ENCODE results near the gene FADS1. TPM values are rescaled to one million over a fixed set of nuclear protein-coding genes. Genes with fewer than 3 reads are reported as not detected.

FADS1 gene
- total RNA-seq, 1 donor from 2014 or later, result 74.6 TPM

- Mint-ChIP-seq H3K27ac (ENCODE audit: unreplicated experiment) (no peak overlapping the region), H3K9me3 (ENCODE audit: unreplicated experiment) (no peaks in the 10 kb centered on the region), H3K4me1 (ENCODE audit: low read depth, unreplicated experiment) (no peaks in the 10 kb centered on the region), H3K36me3 (ENCODE audit: low read depth, unreplicated experiment) (peaks cover 35% of the 10 kb centered on the region), H3K27me3 (ENCODE audit: low read depth, unreplicated experiment) (no peaks in the 10 kb centered on the region), H3K4me3 (ENCODE audit: unreplicated experiment) (no peak overlapping the region)
- H3K4me1 ChIP-seq (ENCODE audit: insufficient read depth, low read length), result no peaks in the 10 kb centered on the region
- DNase-seq (ENCODE audit: low read depth) (no peak), FAIRE-seq (no peak)
- no peaks in the 10 kb centered on the region for H3K27me3 ChIP-seq (ENCODE audit: insufficient read depth, low read length)
- H3K79me2 ChIP-seq (ENCODE audit: insufficient read depth, low read length), result peaks cover 5% of the 10 kb centered on the region
- H2AFZ ChIP-seq (ENCODE audit: low read depth, low read length), result no peak overlapping the region
- peaks cover 39% of the 10 kb centered on the region for H3K36me3 ChIP-seq (ENCODE audit: insufficient read depth, low read length)
- no peak for TF ChIP-seq EZH2 (IDR thresholded peaks at IDR 0.05; ENCODE audit: insufficient read depth, low read length)
- no peak overlapping the region for H3K4me3 ChIP-seq (ENCODE audit: insufficient read depth, low read depth, low read length)
- H3K27ac ChIP-seq (ENCODE audit: low read depth, low read length), result no peak overlapping the region
- H3K9me3 ChIP-seq (ENCODE audit: insufficient read depth, low read depth, low read length), result no peaks in the 10 kb centered on the region
- H3K4me2 ChIP-seq (ENCODE audit: low read length), result no peak overlapping the region
- H3K9ac ChIP-seq (ENCODE audit: low read length), result no peak overlapping the region
- peaks cover 60% of the 10 kb centered on the region for H4K20me1 ChIP-seq (ENCODE audit: insufficient read depth, low read length)
Measured at GRCh38 chr11:61841636-61842527, 25.1 kb upstream of the FADS1 start.

- H3K36me3 Mint-ChIP-seq (ENCODE audit: low read depth, unreplicated experiment), result peaks cover 37% of the 10 kb centered on the region
- no peak overlapping the region for H3K4me3 Mint-ChIP-seq (ENCODE audit: unreplicated experiment)
- H3K4me1 Mint-ChIP-seq (ENCODE audit: low read depth, unreplicated experiment), result no peaks in the 10 kb centered on the region
Measured at GRCh38 chr11:61840371-61840770, 23.6 kb upstream of the FADS1 start.

GRCh38 chr11:61839742-61840141, 22.9 kb upstream of the FADS1 start:
- H3K4me1 ChIP-seq (ENCODE audit: insufficient read depth, low read length), result peaks cover 5% of the 10 kb centered on the region
- no peak overlapping the region for H3K27ac Mint-ChIP-seq (ENCODE audit: unreplicated experiment)
- H3K27me3 ChIP-seq (ENCODE audit: insufficient read depth, low read length), result no peaks in the 10 kb centered on the region
- peaks cover 72% of the 10 kb centered on the region for H4K20me1 ChIP-seq (ENCODE audit: insufficient read depth, low read length)
- DNase-seq (ENCODE audit: low read depth) (no peak), FAIRE-seq (no peak)
- no peaks in the 10 kb centered on the region for H3K27me3 Mint-ChIP-seq (ENCODE audit: low read depth, unreplicated experiment)
- no peak overlapping the region for H3K4me3 ChIP-seq (ENCODE audit: insufficient read depth, low read depth, low read length)
- no peak overlapping the region for H3K9ac ChIP-seq (ENCODE audit: low read length)
- no peak overlapping the region for H2AFZ ChIP-seq (ENCODE audit: low read depth, low read length)
- H3K36me3 ChIP-seq (ENCODE audit: insufficient read depth, low read length), result peaks cover 36% of the 10 kb centered on the region
- no peak overlapping the region for H3K4me3 Mint-ChIP-seq (ENCODE audit: unreplicated experiment)
- no peak overlapping the region for H3K27ac ChIP-seq (ENCODE audit: low read depth, low read length)
- H3K4me2 ChIP-seq (ENCODE audit: low read length), result no peak overlapping the region
- H3K9me3 Mint-ChIP-seq (ENCODE audit: unreplicated experiment), result peaks cover 2% of the 10 kb centered on the region
- TF ChIP-seq CTCF (IDR thresholded peaks at IDR 0.05; ENCODE audit: insufficient read depth, low read depth, low read length), result no peak
- H3K36me3 Mint-ChIP-seq (ENCODE audit: low read depth, unreplicated experiment), result peaks cover 37% of the 10 kb centered on the region
- H3K79me2 ChIP-seq (ENCODE audit: insufficient read depth, low read length), result peaks cover 26% of the 10 kb centered on the region
- H3K9me3 ChIP-seq (ENCODE audit: insufficient read depth, low read depth, low read length), result no peaks in the 10 kb centered on the region
- no peaks in the 10 kb centered on the region for H3K4me1 Mint-ChIP-seq (ENCODE audit: low read depth, unreplicated experiment)

More at GRCh38 chr11:61840371-61840770, 23.6 kb upstream of the FADS1 start:
- DNase-seq (ENCODE audit: low read depth), result no peak
- peaks cover 69% of the 10 kb centered on the region for H4K20me1 ChIP-seq (ENCODE audit: insufficient read depth, low read length)
- H3K79me2 ChIP-seq (ENCODE audit: insufficient read depth, low read length), result peaks cover 20% of the 10 kb centered on the region
- no peaks in the 10 kb centered on the region for H3K27me3 Mint-ChIP-seq (ENCODE audit: low read depth, unreplicated experiment)
- peaks cover 36% of the 10 kb centered on the region for H3K36me3 ChIP-seq (ENCODE audit: insufficient read depth, low read length)
- H3K9me3 Mint-ChIP-seq (ENCODE audit: unreplicated experiment), result peaks cover 2% of the 10 kb centered on the region
- no peaks in the 10 kb centered on the region for H3K9me3 ChIP-seq (ENCODE audit: insufficient read depth, low read depth, low read length)
- H3K4me1 ChIP-seq (ENCODE audit: insufficient read depth, low read length), result no peaks in the 10 kb centered on the region
- TF ChIP-seq CTCF (IDR thresholded peaks at IDR 0.05; ENCODE audit: insufficient read depth, low read depth, low read length) (no peak), EZH2 (IDR thresholded peaks at IDR 0.05; ENCODE audit: insufficient read depth, low read length) (no peak)
- H3K9ac ChIP-seq (ENCODE audit: low read length), result no peak overlapping the region
- no peak overlapping the region for H3K27ac ChIP-seq (ENCODE audit: low read depth, low read length)
- H3K27me3 ChIP-seq (ENCODE audit: insufficient read depth, low read length), result no peaks in the 10 kb centered on the region
- H3K27ac Mint-ChIP-seq (ENCODE audit: unreplicated experiment), result no peak overlapping the region
- no peak overlapping the region for H3K4me3 ChIP-seq (ENCODE audit: insufficient read depth, low read depth, low read length)
- no peak for FAIRE-seq
- H2AFZ ChIP-seq (ENCODE audit: low read depth, low read length), result no peak overlapping the region
- no peak overlapping the region for H3K4me2 ChIP-seq (ENCODE audit: low read length)

Data from astrocyte (in vitro differentiated cells and primary cell).